EL (cell line): Measurements from ENCODE around the gene LCN6.

ENCODE experiments used
- DNase-seq: peaks from one replicate; pipeline ENCODE4 v3.0.0-alpha.2; 2016

Gene LCN6

DNA sequence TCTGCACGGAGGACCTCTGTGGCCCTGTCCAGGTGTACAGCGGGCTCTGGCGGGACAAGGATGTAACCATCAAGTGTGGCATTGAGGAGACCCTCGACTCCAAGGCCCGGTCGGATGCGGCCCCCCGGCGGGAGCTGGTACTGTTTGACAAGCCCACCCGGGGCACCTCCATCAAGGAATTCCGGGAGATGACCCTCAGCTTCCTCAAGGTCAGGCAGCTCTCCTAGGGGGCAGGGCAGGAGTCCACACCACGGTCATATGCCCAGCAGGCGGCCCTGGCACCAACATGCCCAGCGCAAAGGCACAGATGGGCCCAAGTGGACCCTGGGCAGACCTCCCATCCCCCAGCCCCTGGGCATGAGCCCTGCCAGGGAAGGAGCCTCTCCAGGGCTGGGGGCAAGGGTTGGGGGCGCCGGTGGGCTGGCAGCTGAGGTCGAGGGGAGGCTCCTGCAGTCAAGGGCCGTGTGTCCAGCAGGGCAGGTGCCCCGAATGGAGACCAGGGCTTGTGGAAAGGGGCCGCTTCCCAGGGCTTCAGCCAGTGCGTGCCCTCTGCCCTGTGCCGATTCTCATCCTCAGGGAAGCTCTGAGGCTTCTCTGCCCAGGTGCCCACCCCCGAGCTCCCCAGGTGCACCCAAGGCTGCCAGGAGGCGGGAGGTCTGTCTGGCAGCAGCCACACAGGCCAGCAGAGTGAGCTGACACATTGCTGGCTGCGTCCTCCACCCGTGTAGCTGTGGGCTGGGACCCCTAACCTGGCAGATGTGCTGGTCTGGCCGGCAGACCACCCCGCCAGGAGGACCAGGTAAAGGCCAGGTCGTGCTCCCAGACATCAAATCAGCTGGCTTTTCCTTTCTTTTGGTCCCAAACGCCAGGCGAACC, 26.0 kb downstream of the LCN6 start:
- no peak for DNase-seq

DNA sequence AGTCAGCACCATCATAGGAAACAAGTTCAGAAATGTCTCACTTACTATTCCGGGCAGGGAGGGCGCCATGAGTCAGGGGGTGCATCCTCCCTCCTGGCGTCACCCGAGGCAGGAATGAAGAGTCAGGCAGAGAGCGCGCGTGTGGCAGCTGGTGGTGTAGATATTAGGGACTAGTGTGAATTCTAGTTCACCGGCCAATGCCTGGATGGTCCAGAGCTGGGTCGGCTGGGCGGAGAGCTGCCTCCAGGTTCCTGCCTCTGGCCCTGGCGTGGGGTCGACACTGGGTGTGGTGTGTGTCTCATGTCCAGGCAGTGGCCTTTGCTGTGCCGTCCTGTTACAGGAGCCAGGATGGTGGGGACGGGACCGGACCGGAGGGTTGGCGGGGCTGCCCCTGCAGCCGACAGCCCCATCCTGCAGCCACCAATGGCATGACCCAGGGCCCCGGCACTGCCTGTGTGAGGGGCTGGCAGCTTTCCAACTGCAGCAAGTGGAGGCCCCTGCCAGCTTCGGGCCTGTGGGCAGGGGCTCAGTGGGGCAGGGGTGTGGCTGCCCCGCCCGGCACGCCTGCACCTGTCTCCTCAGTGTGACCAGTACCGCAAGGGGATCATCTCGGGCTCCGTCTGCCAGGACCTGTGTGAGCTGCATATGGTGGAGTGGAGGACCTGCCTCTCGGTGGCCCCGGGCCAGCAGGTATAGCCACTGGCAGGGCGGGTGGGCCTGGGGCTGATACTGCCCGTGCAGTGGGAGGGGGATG, 26.8 kb downstream of the LCN6 start:
- peak; percentile 79 for DNase-seq

DNA sequence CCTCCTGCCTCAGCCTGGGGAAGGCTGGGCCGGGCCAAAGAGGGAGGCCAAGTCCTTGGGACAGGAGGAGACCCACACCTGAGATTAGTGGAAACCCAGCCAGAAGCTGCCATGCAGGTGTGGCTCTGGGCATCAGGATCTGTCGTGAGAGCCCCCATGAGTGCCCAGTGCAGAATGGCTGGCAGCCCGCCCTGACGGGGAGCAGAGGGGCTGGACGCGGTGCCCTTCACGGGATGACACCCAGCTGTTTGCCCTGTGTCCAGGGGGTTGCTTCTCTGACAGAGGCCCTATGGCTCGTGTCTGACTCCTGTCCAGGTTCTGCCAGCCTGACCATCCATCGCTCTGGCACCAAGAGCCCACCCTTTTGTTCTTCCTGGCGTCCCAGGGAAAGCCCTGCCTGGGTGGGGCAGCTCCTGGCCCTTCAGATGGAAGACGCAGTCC, 27.4 kb downstream of the LCN6 start:
- DNase-seq: no peak

DNA sequence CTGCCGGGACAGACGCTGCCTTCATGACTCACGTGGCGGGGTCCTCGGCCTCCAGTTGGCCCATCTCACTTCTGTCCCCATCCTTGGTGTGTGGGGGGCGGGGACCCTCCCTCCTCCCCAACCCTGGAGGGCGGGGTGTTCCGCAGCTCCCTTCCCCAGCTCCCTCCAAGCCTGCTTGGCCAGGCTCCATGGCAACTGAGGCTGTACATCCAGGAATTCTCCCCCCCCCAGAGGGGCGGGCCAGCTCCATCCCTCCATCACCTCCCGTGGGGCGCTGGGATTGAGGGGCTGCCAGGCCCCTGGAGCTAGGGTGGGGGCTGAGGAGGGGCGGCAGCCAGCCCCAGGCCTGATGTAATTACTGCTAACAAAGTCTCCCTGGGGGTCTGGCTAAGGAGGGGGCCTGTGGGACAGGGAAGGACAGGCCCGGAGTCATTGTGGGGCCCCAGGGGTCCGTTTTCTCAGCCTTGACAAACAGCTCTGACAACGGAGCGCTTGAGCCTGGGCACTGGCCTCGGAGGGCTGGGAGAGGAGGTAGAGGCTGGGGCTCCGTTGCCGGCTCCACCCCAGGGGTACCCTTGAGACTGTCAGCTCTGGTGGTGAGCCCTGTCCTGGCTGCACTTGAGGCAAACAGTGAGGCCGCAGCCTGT, 28.0 kb downstream of the LCN6 start:
- no peak for DNase-seq

DNA sequence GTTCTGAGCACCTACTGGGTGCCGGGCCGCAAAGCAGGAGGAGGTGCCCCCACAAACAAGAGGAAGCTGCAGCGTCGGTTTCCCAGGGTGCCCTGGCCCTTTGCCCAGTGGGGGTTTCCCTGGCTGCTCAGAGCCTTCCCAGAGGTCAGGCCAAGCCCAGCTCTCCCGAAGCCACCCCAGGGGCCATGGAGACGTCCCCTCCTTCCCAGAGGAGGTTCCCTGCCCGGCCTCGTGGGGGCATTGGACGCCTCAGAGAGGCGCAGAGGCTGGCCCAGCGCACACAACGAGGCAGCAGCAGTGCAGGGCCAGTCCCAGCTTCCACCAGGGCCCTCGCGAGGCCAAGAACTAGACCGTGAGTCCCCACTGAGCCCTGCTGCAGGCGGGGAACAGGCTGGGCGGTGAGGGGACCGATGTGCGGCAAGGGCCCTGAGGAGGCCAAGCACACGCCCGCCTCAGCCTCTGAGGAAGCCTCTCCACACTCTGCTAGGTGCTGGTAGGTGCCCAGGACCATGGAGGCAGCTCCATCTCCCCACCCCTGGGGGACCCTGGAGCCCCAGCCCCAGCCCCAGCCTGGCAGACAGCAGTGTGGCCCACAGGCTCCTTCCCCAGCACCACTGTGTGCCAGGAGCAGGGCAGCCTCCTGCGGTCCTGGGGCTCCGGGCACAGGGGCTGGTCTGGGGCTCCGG, 29.0 kb downstream of the LCN6 start:
- DNase-seq: no peak

DNA sequence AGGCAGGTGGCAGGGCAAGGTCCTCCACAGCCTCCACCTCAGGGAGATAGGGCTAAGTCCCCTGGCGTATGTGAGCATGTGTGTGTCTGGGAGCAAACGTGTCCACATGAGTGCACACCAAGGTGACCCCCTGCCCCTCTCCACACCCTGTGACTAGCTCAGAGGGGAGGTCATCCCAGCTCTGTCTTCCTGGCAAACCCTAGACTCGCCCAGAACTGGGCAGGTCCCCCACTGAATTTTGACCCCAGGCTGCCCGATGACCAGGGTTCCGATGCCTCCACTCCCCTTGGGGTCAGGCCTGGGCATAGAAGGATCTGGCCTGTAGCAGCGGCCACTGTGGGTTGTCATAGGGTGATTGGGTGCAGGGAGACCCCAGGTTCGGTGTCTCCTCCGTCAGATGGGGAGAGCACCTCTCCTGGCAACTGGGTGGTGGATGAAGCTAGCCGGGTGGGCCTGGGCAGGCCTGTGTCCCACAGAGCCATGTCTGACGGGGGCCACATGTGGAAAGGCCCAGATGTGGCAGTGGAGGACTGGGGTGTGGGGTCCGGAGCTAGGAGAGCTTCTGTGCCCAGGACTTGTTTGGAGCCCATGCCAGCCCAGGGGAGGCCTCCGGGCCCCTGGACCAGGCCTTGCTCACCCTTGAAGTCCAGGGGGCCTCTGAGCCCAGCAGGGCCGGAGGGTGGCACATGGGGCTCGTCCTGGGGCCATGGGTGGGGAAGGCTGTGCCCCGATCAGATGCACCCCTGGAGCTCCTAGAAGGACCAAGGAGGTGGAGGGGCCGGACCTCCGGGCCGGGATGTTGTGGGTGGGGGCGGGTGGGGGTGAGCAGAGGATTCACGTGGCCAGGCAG, 29.8 kb downstream of the LCN6 start:
- DNase-seq: no peak

DNA sequence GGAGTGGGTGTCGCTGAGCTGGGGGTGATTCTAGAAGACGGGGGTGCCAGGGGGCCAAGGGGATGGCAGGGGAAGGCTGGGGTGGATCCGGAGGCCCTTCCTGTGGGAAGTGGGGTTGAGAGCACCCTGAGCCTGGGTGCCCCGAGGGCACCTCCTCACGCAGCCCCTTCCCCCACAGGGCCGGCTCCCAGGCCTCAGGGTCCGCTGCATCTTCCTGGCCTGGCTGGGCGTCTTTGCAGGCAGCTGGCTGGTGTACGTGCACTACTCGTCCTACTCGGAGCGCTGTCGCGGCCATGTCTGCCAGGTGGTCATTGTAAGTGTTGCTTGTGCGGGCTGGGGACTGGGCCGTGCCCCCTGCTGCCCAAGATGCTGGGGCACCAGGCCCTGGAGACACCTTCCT, 30.9 kb downstream of the LCN6 start:
- DNase-seq: no peak

DNA sequence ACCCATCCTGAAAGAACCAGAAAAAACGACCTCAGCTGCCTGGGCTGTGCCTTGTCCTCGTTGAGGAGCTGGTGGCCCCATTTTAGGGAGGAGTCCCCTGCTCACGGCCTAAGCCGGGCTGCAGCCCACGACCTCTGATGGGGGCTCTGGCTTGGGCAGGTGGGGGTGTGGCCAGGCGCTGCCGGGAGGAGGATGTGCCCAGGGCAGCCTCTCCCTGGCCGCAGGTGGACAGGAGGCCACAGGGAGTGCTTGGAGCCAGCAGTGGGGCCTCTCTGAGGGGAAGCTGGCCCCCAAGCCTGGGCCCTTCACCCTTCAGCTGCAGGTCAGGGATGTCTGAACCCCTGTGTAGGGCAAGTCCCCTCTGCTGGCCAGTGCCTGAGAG, 33.4 kb downstream of the LCN6 start:
- no peak for DNase-seq

DNA sequence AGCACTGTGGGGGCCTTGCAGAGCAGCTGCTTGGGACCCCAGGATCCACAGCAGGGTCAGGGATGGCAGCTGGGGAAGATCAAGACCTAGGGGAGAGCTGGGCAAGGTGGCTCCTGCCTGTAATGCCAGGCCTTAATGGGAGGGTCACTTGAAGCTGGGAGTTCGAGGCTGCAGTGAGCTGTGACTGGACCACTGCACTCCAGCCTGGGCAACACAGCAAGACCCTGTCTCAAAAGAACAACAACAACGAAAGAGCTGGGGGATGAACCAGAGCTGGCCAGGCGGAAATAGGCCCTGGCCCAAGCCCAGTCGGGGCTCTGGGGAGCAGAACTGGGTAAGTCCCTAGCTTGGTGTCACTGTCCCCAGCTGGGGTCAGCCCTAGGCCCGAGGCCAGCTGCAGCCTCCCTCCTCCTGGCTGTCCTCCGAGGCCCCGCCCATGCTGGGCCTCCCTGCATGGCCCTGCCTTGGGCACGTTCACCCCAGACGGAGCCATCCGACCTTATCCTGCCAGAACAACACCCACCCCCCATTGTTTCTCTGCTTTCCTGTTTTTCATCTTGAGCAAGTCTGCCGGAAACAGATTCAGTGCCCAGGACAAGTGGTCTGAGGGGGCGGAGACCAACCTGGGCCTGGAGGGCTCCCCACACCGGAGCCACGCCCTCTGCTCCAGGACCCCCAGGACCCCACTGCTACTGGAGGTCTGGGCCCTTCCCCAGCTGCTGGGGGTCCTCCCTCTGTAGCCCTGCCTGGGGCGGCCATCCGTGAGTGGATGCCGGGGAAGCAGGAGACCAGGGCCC, 34.0 kb downstream of the LCN6 start:
- DNase-seq: no peak

DNA sequence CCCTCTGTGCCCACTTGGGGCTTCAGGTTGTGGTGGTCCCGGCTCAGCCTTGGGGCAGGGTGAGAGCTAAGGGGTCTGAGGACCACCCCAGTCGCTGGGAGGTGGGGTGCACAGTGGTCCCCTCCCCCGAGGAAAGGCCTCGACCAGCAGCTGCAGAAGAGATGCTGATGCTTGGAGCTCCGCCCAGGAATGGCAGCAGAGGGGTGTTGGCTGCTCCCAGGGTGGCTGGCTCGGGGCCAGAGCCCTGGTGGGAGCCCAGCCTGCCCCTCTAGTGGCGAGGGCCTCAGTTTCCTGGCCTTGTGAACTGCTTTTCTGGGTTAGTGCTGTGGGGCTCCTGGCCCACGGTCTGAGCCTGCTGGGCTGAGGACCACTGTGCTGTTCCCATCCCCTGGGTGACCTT, 34.8 kb downstream of the LCN6 start:
- DNase-seq: no peak

DNA sequence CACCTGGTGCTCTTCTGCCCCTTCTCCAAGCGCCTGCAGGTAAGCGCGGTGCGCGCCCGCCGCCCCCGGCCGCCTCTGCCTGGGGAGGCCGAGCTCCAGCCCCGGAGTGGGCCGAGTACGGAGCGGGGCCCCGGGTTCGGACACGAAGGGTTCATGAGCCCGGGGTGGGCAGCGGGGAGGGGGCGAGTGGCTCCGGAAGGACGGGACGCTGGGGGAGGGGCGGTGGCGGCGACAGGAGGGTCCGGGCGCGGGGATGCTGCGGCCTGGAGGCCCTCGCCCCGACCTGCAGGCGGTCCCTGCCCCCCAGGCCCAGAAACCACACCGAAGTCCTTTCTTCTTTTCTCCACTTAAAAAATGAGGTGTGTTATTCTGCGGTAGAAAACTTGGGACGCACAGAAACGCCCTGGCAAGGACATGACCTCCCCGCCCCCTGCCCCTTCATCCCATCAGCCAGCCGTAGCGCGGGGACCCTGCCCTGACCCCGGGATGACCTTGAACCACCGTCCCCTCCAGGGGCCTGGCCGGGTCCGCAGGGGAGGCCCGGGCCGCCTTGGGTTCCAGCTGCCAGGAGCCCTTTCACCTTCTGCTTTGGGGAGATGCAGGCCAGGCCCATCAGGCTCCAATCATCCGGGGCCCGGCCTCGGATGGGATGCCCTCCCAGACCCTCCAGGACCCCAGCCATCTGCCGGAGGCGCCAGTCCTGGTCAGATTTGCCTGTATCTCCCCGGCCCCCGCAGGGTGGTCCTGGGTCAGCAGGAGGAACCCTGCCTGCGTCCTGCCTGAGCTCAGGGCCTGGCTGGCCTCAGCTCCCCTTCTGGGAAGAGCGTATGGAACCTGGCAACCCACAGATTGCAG, 35.4 kb downstream of the LCN6 start:
- no peak for DNase-seq

DNA sequence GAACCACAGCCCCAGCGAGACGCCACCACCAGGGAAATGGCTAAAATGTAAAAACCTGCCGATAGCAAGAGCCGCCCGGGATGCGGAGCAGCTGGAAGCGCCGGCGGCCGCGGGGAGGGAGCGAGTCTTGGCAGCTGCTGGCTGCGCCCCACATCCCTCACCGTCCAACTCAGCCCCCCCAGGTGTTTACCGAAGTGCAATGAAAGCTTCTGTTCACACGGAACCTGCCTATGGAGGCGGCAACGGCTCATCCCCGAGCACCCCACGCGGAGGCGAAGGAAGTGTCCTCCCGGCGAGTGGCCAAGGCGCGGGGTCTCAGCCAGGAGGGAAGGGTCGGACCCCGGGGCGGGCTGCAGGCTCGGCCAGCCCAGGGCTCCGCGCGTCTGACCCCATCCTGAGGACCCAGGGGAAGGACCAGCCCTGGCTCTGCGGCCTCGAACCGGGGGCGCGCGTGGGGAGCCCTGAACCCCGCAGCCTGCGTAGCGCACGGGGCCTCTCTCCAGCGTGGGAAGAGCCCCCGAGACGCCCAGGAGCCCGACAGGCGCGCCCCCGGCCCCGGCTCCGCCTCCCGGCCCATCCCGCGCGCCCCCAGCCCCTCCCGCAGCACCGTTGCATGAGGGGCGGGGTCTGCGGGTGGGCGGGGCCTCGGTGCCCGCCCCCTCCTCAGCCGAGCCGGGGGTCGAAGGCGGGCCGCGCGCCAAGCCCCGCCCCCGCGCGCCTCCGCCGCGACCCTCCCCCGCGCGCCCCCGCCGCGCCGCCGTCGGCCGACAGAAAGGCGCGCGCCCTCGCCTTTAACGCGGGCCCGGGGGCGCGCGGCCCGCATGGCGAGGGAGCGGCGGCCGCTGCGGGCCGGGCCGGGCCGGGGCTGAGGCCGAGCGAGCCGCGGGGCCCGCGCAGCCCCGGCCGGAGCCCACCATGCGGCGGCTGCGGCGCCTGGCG, 36.3 kb downstream of the LCN6 start, which contains the start of gene DIPK1B:
Gene DIPK1B, plus strand, starts transcription at position 822 of the 939 bp plus-strand sequence. Its CDS starts 94 bp downstream, at position 916.
- DNase-seq: no peak

DNA sequence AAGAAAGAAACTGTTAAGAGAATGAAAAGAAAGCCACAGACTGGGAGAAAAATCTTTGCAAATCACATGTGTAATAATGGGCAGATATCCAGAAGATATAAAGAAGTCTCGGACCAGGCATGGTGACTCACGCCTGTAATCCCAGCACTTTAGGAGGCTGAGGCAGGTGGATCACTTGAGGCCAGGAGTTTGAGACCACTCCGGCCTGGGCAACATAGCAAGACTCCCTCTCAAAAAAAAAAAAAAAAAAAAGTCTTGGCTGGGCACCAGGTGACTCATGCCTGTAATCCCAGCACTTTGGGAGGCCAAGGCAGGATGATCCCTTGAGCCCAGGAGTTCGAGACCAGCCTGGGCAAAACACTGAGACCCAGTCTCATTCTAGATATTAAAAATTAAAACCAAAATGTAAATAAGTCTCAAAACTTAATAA, 37.1 kb downstream of the LCN6 start:
- peak; percentile 62 for DNase-seq

DNA sequence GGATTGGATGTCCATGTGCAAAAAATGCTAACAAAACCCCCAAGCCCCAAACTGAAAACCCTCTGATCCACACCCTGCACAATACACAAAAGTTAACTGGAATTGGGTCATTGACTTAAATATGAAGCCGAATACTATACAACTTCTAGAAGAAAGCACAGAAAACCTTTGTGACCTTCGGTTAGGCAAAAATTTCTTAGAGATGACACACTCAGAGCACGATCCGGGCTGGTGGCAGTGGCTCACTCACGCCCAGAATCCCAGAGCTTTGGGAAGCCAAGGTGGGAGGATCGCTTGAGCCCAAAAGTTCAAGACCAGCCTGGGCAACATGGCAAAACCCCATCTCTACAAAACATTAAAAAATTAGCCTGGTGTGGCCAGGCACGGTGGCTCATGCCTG, 37.8 kb downstream of the LCN6 start:
- DNase-seq: peak; percentile 63

DNA sequence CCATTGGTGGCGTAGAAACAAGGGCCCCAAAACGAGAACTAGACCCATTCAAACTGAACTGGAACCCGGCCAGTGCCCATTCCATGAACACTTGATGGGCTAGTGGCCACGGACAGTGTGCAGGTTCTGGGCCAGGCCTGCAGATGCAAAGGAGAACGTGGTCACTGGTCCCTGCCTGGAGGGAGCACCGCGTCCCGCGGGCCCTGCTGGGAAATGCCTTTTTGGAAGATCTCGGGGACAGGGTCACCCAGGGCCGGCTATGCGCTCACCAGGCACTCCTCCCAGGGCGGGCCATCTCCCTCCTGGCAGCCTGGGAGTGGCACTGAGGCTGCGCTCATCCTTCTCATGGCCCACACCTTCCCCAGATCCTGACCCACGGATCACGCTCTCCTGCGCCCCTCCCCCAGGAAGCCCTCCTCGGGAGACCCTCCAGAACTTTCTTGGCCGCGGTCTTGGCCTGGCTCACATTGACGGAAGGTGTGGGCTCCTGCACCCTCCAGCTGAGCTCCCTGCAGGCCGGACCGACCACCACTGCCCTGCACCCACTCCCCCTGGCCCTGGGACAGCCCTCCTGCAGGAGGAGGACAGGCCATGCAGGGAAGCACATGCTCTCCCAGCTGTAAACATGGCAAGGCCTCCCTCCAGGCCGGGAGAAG, 38.7 kb downstream of the LCN6 start:
- DNase-seq: no peak

DNA sequence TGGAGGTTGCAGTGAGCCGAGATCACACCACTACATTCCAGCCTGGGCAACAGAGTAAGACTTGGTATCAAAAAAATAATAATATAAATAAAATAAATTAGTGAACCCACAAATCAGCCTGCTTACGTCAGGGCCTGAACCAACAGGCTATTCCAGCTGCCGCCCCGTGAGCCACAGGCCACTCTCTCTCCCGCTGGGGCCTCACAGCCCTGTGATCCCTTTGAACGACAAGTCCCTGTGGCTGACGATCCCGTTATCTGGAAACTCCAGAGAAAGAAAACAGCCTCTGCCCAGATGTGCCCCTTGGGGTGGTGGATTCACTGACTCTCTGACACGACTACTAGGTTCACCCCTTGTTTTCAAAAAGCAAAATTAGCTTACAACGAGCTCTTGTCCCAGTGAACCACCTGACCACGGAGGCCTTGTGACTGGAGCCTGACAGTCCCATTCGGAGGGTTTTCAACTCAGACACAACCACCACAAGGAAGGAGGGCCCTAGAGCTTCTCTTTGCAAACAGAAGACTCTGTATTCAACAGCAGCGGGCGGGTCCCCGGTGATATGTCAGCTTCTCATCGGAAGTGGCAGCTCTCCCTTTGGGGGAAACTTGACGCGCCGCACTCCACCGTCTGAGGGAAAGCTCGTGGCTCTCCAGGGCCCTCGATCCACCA, 40.3 kb downstream of the LCN6 start:
- no peak for DNase-seq

DNA sequence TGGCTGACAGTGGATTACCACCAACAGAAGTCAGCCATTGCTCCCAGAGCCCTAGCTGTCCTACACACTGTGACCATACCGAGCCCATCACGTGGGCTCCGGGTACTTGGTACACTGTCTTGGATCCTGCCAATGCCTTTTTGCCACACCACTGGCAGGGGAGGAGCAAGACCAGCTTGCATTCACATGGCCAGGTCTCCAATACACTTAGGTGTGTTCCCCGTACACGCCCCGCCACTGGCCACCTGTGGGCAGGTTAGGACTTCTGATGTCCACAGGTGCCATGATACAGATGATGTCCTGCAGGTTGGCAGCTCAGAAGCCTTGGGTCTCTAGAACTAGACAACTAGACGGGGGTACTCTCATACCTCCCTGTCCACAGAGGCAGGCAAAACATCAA, 41.3 kb downstream of the LCN6 start:
- no peak for DNase-seq

DNA sequence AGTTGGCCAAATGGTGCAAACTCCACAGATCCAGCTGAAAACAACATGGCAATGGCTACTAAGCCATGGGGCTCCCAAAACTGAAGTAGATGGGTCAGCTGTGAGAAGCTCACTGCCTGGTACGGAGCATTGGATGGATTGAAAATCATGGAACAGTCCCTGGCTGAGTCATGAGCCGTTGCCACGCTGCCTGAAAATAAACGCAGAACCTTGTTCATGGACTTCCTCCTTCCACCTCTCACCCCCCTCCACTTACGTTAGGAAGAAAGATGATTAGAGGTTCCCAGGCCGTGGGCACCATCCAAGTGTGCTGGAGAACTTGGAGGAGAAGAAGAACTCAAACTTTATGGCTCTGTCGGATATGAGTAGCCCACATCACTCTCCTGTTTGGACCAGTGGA, 42.8 kb downstream of the LCN6 start:
- DNase-seq: no peak
